Measurements from ENCODE around the gene SLC26A11. TPM values are rescaled to one million over a fixed set of nuclear protein-coding genes. Genes with fewer than 3 reads are reported as not detected.
A peak's percentile ranks its signal among the peaks of the same experiment; 100 is the strongest.

Gene SLC26A11
- total and polyA plus RNA-seq, 2 of the 13 experiments (the other 11 are each of a cell fraction or from before 2014, with no cell fraction given) = 8.7 to 13.2 TPM

DNA sequence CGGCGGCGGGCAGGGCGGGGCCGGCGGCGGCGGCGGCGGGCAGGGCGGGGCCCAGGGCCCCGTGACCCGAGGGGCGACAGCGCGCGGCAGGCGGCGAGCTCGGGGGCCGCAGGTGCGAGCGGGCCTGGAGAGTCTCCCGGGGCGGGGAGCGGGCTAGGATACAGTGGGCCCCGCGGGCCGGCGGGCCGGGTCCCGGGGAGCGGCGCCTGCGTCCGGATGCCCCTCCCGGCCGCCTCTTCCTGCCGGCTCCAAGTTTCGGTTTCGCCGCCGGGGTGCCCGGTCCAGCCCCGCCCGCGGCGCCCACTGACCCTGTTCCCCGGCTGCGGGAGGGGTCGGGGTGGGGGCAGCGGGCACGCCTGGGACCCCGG lies 40.5 kb downstream of the SLC26A11 start, which contains the start of gene RNF213 (continued):
- TF ChIP-seq ZNF530 (CRISPR knock-in tag; IDR thresholded peaks at IDR 0.05; ENCODE audit: low read depth) (no peak), ATF6 (CRISPR knock-in tag; conservative IDR thresholded peaks at IDR 0.05) (no peak), TOPORS (CRISPR knock-in tag; IDR thresholded peaks at IDR 0.05) (no peak), ZNF776 (CRISPR knock-in tag; IDR thresholded peaks at IDR 0.05) (no peak), ZNF773 (CRISPR knock-in tag; IDR thresholded peaks at IDR 0.05; ENCODE audit: borderline replicate concordance) (no peak), TEF (CRISPR knock-in tag; IDR thresholded peaks at IDR 0.05) (no peak), TBX2 (CRISPR knock-in tag; IDR thresholded peaks at IDR 0.05; ENCODE audit: borderline replicate concordance) (no peak), ZNF143 (CRISPR knock-in tag; IDR thresholded peaks at IDR 0.05) (no peak), ZNF30 (CRISPR knock-in tag; IDR thresholded peaks at IDR 0.05) (no peak), ZNF276 (CRISPR knock-in tag; IDR thresholded peaks at IDR 0.05; ENCODE audit: low read depth) (no peak), ZNF780A (CRISPR knock-in tag; IDR thresholded peaks at IDR 0.05) (no peak), ZNF235 (CRISPR knock-in tag; IDR thresholded peaks at IDR 0.05; ENCODE audit: borderline replicate concordance) (peak; percentile 23; the same call in 1 of the 2 replicates), ZFY (CRISPR knock-in tag; IDR thresholded peaks at IDR 0.05) (no peak), MTERF4 (CRISPR knock-in tag; IDR thresholded peaks at IDR 0.05) (no peak), ARID2 (CRISPR knock-in tag; IDR thresholded peaks at IDR 0.05; ENCODE audit: borderline replicate concordance) (no peak)
- TF ChIP-seq, protein P1, sequence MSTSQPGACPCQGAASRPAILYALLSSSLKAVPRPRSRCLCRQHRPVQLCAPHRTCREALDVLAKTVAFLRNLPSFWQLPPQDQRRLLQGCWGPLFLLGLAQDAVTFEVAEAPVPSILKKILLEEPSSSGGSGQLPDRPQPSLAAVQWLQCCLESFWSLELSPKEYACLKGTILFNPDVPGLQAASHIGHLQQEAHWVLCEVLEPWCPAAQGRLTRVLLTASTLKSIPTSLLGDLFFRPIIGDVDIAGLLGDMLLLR (CRISPR knock-in tag; IDR thresholded peaks at IDR 0.05) = no peak
- TF ChIP-seq, protein P2, sequence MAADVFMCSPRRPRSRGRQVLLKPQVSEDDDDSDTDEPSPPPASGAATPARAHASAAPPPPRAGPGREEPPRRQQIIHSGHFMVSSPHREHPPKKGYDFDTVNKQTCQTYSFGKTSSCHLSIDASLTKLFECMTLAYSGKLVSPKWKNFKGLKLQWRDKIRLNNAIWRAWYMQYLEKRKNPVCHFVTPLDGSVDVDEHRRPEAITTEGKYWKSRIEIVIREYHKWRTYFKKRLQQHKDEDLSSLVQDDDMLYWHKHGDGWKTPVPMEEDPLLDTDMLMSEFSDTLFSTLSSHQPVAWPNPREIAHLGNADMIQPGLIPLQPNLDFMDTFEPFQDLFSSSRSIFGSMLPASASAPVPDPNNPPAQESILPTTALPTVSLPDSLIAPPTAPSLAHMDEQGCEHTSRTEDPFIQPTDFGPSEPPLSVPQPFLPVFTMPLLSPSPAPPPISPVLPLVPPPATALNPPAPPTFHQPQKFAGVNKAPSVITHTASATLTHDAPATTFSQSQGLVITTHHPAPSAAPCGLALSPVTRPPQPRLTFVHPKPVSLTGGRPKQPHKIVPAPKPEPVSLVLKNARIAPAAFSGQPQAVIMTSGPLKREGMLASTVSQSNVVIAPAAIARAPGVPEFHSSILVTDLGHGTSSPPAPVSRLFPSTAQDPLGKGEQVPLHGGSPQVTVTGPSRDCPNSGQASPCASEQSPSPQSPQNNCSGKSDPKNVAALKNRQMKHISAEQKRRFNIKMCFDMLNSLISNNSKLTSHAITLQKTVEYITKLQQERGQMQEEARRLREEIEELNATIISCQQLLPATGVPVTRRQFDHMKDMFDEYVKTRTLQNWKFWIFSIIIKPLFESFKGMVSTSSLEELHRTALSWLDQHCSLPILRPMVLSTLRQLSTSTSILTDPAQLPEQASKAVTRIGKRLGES (CRISPR knock-in tag; IDR thresholded peaks at IDR 0.05; ENCODE audit: borderline replicate concordance) = peak; percentile 15; the same call in 1 of the 2 replicates
- TF ChIP-seq, protein P3, sequence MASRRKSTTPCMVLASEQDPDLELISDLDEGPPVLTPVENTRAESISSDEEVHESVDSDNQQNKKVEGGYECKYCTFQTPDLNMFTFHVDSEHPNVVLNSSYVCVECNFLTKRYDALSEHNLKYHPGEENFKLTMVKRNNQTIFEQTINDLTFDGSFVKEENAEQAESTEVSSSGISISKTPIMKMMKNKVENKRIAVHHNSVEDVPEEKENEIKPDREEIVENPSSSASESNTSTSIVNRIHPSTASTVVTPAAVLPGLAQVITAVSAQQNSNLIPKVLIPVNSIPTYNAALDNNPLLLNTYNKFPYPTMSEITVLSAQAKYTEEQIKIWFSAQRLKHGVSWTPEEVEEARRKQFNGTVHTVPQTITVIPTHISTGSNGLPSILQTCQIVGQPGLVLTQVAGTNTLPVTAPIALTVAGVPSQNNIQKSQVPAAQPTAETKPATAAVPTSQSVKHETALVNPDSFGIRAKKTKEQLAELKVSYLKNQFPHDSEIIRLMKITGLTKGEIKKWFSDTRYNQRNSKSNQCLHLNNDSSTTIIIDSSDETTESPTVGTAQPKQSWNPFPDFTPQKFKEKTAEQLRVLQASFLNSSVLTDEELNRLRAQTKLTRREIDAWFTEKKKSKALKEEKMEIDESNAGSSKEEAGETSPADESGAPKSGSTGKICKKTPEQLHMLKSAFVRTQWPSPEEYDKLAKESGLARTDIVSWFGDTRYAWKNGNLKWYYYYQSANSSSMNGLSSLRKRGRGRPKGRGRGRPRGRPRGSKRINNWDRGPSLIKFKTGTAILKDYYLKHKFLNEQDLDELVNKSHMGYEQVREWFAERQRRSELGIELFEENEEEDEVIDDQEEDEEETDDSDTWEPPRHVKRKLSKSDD (CRISPR knock-in tag; IDR thresholded peaks at IDR 0.05; ENCODE audit: low read depth) = no peak

Data from HepG2 (cell line).